Erythroblast (primary cell): Measurements from ENCODE around the gene SLC25A28.

Source experiments
- GATA1 ChIP-seq: IDR thresholded peaks from 2 replicates; pipeline ENCODE4 v1.6.1; 2011; ENCODE audit warnings: low read depth, mild to moderate bottlenecking, control low read depth, low read length, moderate library complexity
- POLR2A ChIP-seq: IDR thresholded peaks from 2 replicates; pipeline ENCODE4 v1.6.1; 2011; ENCODE audit warnings: mild to moderate bottlenecking, low read length

- TF ChIP-seq POLR2A, result peak; percentile 93
- no peak for TF ChIP-seq GATA1
Measured at GRCh38 chr10:99620711-99621453, 643 bp upstream of the SLC25A28 start.
